Left renal cortex interstitium (tissue), 4 donors: Measurements from ENCODE around the gene PAXIP1. TPM values are rescaled to one million over a fixed set of nuclear protein-coding genes. Genes with fewer than 3 reads are reported as not detected.
"Not testable (repeated sequence)": the region's sequence is repeated elsewhere in the genome, so short reads cannot be mapped to it uniquely, and the experiment has no call there.

Experiments
- DNase-seq, 4 donors: peaks; one replicate each; pipeline ENCODE4 v3.0.0-alpha.2; 2013; ENCODE audit warnings: low read depth in 4 of 4, low spot score in 2 of 4, missing footprints in 1 of 4
- polyA plus RNA-seq, 4 donors: library from polyadenylated mRNA; unstranded; fragments of 120-200 nt; gene quantifications; one replicate each; pipeline ENCODE4 v1.2.1, GENCODE V29; 2013; ENCODE audit not compliant: insufficient read length in 4 of 4

Gene PAXIP1
- polyA plus RNA-seq, result 10 to 100 TPM; 18.8 to 24.4 (median 21.5) TPM

- DNase-seq, result peak in 3 of 4 donors; percentile 21 to 69 (median 51)
Measured at GRCh38 chr7:155003092-155003375, at the start of gene PAXIP1. Gene PAXIP1, minus strand, starts transcription at chr7:155003124. Its CDS starts 195 bp downstream, at chr7:155002929.

GRCh38 chr7:155051355-155051754, 48.4 kb upstream of the PAXIP1 start:
- no peak for DNase-seq

GRCh38 chr7:155048006-155048405, 45.1 kb upstream of the PAXIP1 start:
- DNase-seq, result no peak

GRCh38 chr7:155043756-155044155, 40.8 kb upstream of the PAXIP1 start:
- DNase-seq, result no peak

- no peak for DNase-seq
Measured at GRCh38 chr7:155038335-155038734, 35.4 kb upstream of the PAXIP1 start.

- DNase-seq, result not testable (repeated sequence)
Measured at GRCh38 chr7:155034495-155034894, 31.6 kb upstream of the PAXIP1 start.

GRCh38 chr7:155032978-155033377, 30.1 kb upstream of the PAXIP1 start:
- no peak for DNase-seq

GRCh38 chr7:155027879-155028278, 25.0 kb upstream of the PAXIP1 start:
- DNase-seq, result no peak

- no peak for DNase-seq
Measured at GRCh38 chr7:155021699-155022145, 18.8 kb upstream of the PAXIP1 start.

- no peak for DNase-seq
Measured at GRCh38 chr7:155020996-155021395, 18.1 kb upstream of the PAXIP1 start.

GRCh38 chr7:155017834-155018233, 14.9 kb upstream of the PAXIP1 start:
- DNase-seq, result no peak

- DNase-seq, result no peak
Measured at GRCh38 chr7:155011086-155011485, 8.2 kb upstream of the PAXIP1 start.

GRCh38 chr7:155009570-155010157, 6.7 kb upstream of the PAXIP1 start:
- DNase-seq, result no peak

GRCh38 chr7:155007947-155008346, 5.0 kb upstream of the PAXIP1 start:
- no peak for DNase-seq

GRCh38 chr7:155003376-155004214, 671 bp upstream of the PAXIP1 start:
- peak; percentile 57 to 72 (median 70) for DNase-seq

- DNase-seq, result no peak
Measured at GRCh38 chr7:155002411-155003091, 373 bp downstream of the PAXIP1 start.

GRCh38 chr7:155001756-155002410, 1.0 kb downstream of the PAXIP1 start:
- DNase-seq, result no peak

GRCh38 chr7:155000795-155001194, 2.1 kb downstream of the PAXIP1 start:
- no peak for DNase-seq

GRCh38 chr7:154998481-154998880, 4.4 kb downstream of the PAXIP1 start:
- DNase-seq, result no peak

- no peak for DNase-seq
Measured at GRCh38 chr7:154997840-154998370, 5.0 kb downstream of the PAXIP1 start.

GRCh38 chr7:154996756-154997155, 6.2 kb downstream of the PAXIP1 start:
- DNase-seq, result no peak
